ENCODE data around the gene FRAT2.
"Not testable (repeated sequence)": the region's sequence is repeated elsewhere in the genome, so short reads cannot be mapped to it uniquely, and the experiment has no call there.

The FRAT2 gene

DNA sequence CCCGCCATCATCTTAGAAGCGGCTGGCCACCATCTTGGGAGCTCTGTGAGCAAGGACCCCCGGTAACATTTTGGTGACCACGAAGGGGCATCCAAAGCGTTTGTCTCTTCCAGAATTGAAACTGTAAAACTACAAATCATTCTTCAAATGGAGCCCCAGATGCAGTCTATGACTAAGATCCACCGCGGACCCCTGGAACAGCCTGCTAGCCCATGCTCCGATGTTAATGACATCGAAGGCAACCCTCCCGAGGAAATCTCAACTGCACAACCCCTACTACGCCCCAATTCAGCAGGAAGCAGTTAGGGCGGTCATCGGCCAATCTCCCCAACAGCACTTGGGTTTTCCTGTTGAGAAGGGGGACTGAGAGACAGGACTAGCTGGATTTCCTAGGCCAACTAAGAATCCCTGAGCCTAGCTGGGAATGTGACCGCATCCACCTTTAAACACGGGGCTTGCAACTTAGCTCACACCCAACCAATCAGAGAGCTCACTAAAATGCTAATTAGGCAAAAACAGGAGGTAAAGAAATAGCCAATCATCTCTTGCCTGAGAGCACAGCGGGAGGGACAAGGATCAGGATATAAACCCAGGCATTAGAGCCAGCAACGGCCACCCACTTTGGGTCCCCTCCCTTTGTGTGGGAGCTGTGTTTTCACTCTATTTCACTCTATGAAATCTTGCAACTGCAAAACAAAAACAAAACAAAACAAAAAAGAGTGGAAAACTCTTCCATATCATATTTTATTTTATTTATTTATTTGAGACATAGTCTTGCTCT is 43.8 kb downstream of the FRAT2 start:
- Histone ChIP-seq H3K27ac (ENCODE audit: low read depth, low read length) (peak overlapping the region; percentile 93), H3K4me3 (ENCODE audit: low read depth, low read length) (peak overlapping the region; percentile 77; the same call in 1 of the 2 replicates)
- not testable (repeated sequence) for H3K36me3 ChIP-seq (ENCODE audit: insufficient read depth, low read length); H3K27me3 ChIP-seq (ENCODE audit: insufficient read depth, low read length); H3K4me1 ChIP-seq (ENCODE audit: control insufficient read depth, insufficient read depth, low read length, unreplicated experiment); H3K79me2 ChIP-seq (ENCODE audit: control insufficient read depth, insufficient read depth, low read length, unreplicated experiment); H2AFZ ChIP-seq (ENCODE audit: low read length, unreplicated experiment)

DNA sequence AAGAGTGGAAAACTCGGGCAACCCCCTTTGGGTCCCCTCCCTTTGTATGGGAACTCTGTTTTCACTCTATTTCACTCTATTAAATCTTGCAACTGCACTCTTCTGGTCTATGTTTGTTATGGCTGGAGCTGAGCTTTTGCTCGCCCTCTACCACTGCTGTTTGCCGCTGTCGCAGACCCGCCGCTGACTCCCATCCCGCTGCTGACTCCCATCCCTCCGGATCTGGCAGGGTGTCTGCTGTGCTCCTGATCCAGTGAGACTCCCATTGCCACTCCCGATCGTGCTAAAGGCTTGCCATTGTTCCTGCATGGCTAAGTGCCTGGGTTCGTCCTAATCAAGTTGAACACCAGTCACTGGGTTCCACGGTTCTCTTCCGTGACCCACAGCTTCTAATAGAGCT is 44.5 kb downstream of the FRAT2 start:
- H3K36me3 ChIP-seq (ENCODE audit: insufficient read depth, low read length); H3K79me2 ChIP-seq (ENCODE audit: control insufficient read depth, insufficient read depth, low read length, unreplicated experiment); H3K4me3 ChIP-seq (ENCODE audit: low read depth, low read length); H3K27me3 ChIP-seq (ENCODE audit: insufficient read depth, low read length); H3K27ac ChIP-seq (ENCODE audit: low read depth, low read length); H2AFZ ChIP-seq (ENCODE audit: low read length, unreplicated experiment); H3K4me1 ChIP-seq (ENCODE audit: control insufficient read depth, insufficient read depth, low read length, unreplicated experiment): not testable (repeated sequence)

Measured in ACC112 (cell line).